Measurements from ENCODE around the gene MAGEC2. TPM values are rescaled to one million over a fixed set of nuclear protein-coding genes. Genes with fewer than 3 reads are reported as not detected.

Gene MAGEC2
- not detected for polyA plus RNA-seq (ENCODE audit: insufficient read length)

DNA sequence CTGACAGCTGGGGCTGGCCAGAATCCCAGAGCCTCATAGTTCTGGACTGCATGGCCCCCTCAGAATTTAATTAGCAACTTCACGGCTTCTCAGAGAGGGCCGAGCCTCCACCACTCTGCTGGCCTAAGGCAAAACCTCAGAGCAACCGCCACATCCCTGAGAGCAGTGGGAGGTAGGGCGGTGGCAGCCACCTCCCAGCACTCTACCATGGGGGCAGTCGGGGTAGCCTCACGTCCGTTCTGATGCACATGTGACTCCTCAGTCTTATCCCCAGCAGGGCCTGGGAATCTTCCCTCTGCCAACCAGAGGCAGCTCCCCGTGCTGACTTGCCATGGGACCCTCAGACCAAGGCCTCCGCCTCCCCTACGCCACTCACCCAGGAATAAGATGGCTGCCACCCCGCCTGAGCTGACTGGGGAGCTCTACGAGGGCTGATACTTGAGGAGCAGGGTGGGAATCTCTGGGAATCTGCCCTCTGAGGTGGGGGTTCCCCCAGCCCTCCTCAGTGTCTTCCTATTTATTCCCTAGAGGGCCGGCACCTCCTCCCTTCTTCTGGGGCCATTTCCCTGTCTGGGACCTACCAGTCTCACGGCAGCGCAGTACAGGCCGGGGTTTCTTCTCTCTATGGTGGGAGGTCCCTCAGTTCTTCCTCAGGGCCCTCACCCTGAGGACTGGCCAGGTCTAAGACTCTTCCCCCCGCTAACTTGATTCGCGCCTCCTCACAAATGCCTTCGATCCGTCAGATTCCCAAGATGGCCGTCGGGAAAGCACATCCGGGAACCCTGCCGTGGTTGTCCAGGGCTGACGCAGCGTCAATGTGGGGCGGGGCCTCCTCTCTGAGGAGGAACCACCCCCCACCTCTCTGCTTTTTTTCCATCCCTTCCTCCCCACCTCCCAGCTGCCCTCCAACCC is at the start of gene MAGEC2:
Gene MAGEC2, minus strand, starts transcription at position 769 of the 912 bp plus-strand sequence. CDS start 1,303 bp downstream, outside the sequence.
- DNase-seq: no peak

DNA sequence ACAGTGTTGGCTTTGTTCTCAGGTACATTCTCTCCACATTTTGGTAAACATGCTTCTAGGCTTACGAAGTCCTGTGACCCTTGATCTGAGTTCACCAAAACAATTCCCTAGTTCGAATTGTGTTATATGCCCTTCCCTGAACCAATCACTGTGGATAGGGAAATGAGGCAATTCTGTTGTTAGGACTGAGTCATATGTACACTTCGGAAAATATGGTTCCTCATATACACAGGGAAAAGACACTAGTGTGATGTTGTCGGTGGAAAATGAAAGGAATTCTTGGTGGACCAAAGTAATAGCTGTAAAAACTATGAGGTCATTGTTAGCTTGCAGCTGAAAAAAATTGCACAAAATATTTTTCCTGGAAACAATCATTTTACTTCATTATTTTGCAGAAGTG is 46.6 kb upstream of the MAGEC2 start:
- no peak for DNase-seq

DNA sequence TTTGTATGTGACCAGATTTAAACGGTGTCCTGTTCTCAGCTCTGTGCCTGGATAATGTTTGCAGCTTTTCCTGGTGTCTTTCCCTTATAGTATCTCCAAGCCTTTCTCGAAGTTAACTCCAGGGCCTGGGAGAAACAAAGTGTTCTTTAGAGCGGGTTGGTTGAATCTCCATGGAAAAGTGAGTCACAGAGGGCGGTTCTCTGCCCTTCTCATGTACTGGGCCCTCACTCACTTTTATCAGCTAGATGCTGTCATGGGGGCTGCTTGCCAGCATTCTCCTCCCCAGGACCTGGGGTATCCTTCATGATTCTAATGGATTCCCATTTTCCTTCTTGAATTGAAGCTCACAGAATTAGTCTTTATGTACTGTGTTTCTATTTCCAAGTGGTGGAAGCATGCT is 46.1 kb upstream of the MAGEC2 start:
- no peak for DNase-seq

GRCh38 chrX:142250502-142250901 is 45.4 kb upstream of the MAGEC2 start:
- DNase-seq: no peak

DNA sequence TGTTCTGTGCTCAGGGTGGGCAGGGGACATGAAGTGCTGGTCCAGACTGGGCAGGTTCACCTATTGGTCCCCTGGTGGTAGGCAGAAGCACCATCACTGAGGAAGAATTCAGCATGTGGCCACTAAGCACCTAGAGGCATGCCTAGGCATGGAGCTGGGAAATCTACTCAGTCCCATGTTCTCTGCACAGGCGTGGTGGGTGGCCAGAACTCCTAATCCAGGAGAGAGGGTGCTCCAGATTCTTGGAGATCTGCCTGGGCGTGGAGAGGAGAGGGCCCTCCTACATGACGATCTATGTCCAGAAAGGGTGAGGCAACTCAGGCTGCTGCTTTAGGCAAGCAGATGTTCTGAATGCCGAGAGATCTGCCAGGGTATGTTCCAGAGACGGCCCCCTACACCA is 44.6 kb upstream of the MAGEC2 start:
- DNase-seq: no peak

GRCh38 chrX:142244568-142244967 is 39.5 kb upstream of the MAGEC2 start:
- no peak for DNase-seq

- no peak for DNase-seq
Observed at GRCh38 chrX:142238536-142238935, 33.4 kb upstream of the MAGEC2 start.

DNA sequence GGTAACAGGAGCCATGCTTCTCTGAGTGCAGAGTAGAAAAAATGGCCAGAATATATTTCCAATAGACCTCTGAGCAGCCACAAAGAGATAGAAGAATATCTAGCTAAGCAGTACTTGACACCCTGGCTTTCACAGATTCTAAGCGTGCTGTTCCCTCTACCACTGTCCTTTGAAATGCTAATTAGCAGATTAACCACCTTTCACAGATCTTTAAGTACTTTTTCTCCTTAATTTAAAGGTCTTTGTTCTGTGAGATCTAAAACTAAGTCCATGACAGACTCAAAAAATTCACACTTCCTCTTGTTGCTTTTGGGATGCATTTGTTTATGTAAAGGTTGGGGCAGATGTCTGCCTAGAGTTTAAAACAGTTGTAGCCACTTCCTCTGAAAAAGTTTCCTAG is 28.3 kb upstream of the MAGEC2 start:
- no peak for DNase-seq

GRCh38 chrX:142214081-142214480 is 9.0 kb upstream of the MAGEC2 start:
- DNase-seq: no peak

DNA sequence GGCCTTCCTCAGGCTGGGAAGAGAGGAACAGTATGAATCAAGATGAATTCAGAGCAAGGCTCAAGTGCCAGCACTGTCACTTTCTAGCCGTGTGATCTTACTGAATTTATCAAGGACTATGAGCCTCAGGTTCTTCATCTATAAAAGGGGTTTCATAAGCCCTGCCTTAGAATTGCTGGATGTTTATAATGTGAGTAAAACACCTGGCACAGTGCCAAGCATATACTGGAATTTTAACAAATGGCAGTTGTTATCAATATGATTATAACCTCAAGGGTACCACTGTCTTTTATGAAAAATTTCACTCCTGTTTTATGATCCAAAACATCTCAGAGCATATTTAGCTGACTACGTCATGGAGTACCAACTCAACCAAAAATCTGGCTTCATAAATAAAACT is 4.0 kb downstream of the MAGEC2 start:
- DNase-seq: no peak

DNA sequence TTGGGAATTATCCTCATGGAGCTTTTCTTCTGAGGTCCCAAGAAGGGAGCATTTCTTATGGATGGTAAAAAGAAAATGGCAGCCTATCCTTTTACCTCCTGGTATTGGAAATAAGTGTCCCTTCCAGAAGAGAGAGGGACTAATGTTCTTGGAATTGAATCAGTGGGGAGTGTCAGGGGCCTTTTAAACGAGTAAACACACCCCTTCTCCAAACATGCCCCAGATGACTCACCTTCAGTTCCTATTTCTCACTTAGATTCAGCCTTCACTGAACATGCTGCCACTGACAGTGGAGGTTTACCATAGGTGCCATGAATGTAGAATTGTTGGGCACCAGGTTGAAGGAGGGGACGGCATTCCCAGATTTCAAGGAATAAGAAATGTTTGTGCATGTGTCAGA is 19.0 kb downstream of the MAGEC2 start:
- no peak for DNase-seq

DNA sequence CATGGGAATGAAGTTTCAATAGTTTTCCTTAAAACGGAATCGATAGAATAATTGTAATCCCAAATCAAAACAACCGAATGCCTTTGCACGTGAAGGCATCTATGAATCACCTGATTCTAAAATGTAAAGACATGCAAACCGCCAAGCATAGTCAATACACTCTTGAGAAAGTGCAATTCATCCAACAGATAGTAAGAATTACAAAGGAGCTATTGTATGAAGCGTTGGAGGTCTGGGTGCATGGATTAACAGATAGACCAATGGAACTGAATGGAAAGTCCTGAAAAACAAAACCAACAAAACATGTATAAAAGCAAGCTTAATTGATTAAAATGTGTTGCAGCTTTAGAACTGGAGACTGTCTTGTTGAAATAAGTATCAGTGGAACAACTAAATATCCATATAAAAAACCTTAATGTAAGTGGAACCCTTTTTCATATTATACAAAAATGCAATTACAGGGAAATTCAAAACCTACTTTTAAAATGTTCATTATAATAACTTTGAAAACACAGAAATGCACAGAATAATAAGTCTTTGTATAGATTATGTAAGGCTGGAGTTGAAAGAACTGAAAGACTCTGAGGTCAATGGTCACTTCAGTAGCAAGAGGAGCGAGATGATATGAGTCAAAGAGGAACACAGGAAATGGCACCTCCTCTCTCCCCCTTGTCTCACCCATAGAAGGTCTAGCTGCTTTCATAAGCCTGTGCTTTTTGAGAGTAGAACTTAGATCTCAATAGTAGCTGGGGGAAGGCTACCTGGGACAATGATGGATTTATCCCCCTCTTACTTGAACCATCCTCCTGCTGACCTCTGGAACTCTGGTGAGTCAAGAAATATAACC is 20.1 kb downstream of the MAGEC2 start:
- DNase-seq: no peak

- DNase-seq: no peak
Observed at GRCh38 chrX:142156567-142156966, 48.5 kb downstream of the MAGEC2 start.
